Gastroesophageal sphincter (tissue), 4 donors: ENCODE data around the gene ATAD3B. TPM values are rescaled to one million over a fixed set of nuclear protein-coding genes. Genes with fewer than 3 reads are reported as not detected.
"Not testable (repeated sequence)": the region's sequence is repeated elsewhere in the genome, so short reads cannot be mapped to it uniquely, and the experiment has no call there.

Experiments
- ATAC-seq: fragments of 150-250 bp; one replicate; pipeline ENCODE4 v1.9.1; 2016; ENCODE audit warnings: mild to moderate bottlenecking, moderate library complexity
- H3K27ac ChIP-seq, 4 donors: fragments of 200-600 bp; sonication (generic) in 3 of 4; 1 replicate in 3 of 4; 2 replicates in 1 of 4; pipeline ENCODE4 v1.5.1; 2016 to 2019
- H3K27me3 ChIP-seq: fragments of 200-600 bp; sonication (generic); one replicate; pipeline ENCODE4 v1.5.1; 2019
- H3K36me3 ChIP-seq, 2 donors: fragments of 200-600 bp; sonication (generic); one replicate each; pipeline ENCODE4 v1.5.1; 2019; ENCODE audit warnings: control low read depth in 1 of 2
- H3K4me1 ChIP-seq, 3 donors: fragments of 200-600 bp; sonication (generic); 1 replicate in 2 of 3; 2 replicates in 1 of 3; pipeline ENCODE4 v1.5.1; 2016 to 2019; ENCODE audit warnings: control low read depth in 2 of 3
- H3K4me3 ChIP-seq, 2 donors: fragments of 200-600 bp; sonication (generic); one replicate each; pipeline ENCODE4 v1.5.1; 2019; ENCODE audit warnings: mild to moderate bottlenecking in 1 of 2, moderate library complexity in 1 of 2
- H3K9me3 ChIP-seq, 3 donors: fragments of 200-600 bp; sonication (generic); one replicate each; pipeline ENCODE4 v1.5.1; 2017 to 2019; ENCODE audit warnings: control low read depth in 2 of 3
- EP300 ChIP-seq: sonication (generic); formaldehyde crosslinking; IDR thresholded peaks from one replicate; pipeline ENCODE4 v1.6.1; 2017; ENCODE audit warnings: antibody characterized with exemption, mild to moderate bottlenecking
- POLR2A ChIP-seq, 2 donors: fragments of 450-650 bp; IDR thresholded peaks; one replicate each; pipeline ENCODE4 v1.6.1; 2017; ENCODE audit warnings: antibody characterized with exemption in 2 of 2, mild to moderate bottlenecking in 2 of 2, moderate library complexity in 1 of 2
- POLR2AphosphoS5 ChIP-seq: sonication (generic); formaldehyde crosslinking; IDR thresholded peaks from one replicate; pipeline ENCODE4 v1.6.1; 2017; ENCODE audit warnings: antibody characterized with exemption
- WGBS, 2 donors: methylation state at CpG; one replicate each; pipeline ENCODE4 v1.1.5; 2018; ENCODE audit warnings: low coverage in 1 of 2; 5-methylcytosine and 5-hydroxymethylcytosine counted together
- total RNA-seq, 4 donors: library from RNA; depleted of rRNA; stranded (reverse); fragments of >200 nt; gene quantifications; one replicate each; pipeline ENCODE4 v1.1.0, GENCODE V29; 2016
- TF ChIP-seq, protein P1 (sequence below), 4 experiments: fragments of 200-600 bp in 2 of 4; fragments of 450-650 bp in 2 of 4; sonication (generic) in 1 of 4; IDR thresholded peaks; one replicate each; pipeline ENCODE4 v1.5.1; 2017 to 2019; ENCODE audit warnings: antibody characterized with exemption in 4 of 4, mild to moderate bottlenecking in 2 of 4, moderate library complexity in 2 of 4

ATAD3B gene
- total RNA-seq, 4 donors from 2014 or later, result 4.1 to 17.9 (median 12.1) TPM

DNA sequence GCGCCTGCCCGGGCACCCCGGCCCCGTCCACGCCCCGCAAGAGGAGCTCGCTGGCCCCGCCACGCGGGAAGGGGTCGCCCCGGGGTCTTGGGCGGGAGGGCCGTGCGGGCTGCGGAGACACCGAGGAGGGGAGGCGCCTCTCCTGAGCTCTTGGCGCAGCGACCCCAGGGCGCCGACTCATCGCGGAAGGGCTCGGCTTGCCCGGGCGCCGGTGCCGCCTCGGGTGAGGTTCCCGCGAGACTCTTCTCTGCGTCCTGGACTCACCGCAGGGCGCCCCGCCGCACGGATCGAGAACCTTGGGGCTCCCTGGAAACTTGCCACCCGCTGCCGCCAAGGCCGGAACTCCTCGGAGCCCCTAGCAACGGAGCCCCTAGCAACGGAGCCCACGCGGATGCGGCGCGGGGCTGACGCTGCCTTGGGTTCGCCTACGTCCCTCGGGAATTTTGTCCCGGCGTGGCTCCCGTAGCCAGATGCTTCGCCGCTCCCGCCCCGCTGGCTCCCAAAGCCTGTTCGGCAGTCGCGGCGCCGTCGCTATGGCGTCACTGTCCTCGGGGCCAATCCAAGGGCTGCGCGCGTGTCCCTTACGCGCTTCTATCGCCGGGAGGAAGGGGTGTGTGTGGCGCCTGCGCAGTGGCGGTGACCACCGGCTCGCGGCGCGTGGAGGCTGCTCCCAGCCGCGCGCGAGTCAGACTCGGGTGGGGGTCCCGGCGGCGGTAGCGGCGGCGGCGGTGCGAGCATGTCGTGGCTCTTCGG lies 40.1 kb downstream of the ATAD3B start, which contains the start of gene ATAD3A:
TSS of gene ATAD3A (plus strand) at position 630 of the 753 bp plus-strand sequence. CDS start at position 737, 107 bp downstream.
- Histone ChIP-seq H3K4me1 (peaks cover 0 to 24% (median 8%) of the 10 kb centered on the region in 3 donors), H3K27ac (peak within 1 kb of the TSS; percentile 81 to 98 (median 96)), H3K4me3 (peak within 1 kb of the TSS; percentile 93 to 95), H3K36me3 (peaks cover 0 to 20% of the 10 kb centered on the region in 2 donors), H3K27me3 (no peaks in the 10 kb centered on the region), H3K9me3 (no peaks in the 10 kb centered on the region)
- no CpG with 5 or more reads among the region's 99 CpGs for WGBS, 2 donors
- TF ChIP-seq EP300 (no peak), POLR2AphosphoS5 (peak; percentile 96), POLR2A (IDR thresholded peaks at IDR 0.05) (peak; percentile 49 to 53)
- TF ChIP-seq, protein P1, sequence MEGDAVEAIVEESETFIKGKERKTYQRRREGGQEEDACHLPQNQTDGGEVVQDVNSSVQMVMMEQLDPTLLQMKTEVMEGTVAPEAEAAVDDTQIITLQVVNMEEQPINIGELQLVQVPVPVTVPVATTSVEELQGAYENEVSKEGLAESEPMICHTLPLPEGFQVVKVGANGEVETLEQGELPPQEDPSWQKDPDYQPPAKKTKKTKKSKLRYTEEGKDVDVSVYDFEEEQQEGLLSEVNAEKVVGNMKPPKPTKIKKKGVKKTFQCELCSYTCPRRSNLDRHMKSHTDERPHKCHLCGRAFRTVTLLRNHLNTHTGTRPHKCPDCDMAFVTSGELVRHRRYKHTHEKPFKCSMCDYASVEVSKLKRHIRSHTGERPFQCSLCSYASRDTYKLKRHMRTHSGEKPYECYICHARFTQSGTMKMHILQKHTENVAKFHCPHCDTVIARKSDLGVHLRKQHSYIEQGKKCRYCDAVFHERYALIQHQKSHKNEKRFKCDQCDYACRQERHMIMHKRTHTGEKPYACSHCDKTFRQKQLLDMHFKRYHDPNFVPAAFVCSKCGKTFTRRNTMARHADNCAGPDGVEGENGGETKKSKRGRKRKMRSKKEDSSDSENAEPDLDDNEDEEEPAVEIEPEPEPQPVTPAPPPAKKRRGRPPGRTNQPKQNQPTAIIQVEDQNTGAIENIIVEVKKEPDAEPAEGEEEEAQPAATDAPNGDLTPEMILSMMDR (IDR thresholded peaks at IDR 0.05), result no peak
- peak; percentile 99 for ATAC-seq

DNA sequence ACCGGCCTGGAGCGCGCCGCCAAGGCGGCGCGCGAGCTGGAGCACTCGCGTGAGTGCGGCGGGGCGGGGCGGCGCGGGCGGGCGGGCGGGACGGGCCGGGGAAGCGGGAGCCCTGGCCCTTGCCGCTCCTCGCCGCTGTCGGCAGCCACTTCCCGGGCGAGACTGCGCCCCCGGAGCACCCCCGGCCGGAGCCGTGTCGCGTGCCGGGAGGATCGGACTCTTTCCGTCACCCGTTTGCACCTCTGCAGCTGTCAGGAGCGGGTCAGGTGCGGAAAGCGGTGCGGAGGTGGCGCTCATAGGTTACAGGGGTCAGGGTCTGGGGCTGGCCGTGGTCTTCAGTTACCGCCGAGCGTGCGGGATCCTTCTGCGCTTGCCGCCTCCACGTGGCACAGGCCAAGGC lies 40.9 kb downstream of the ATAD3B start:
- H3K27me3 ChIP-seq, ATAC-seq, H3K9me3 ChIP-seq: not testable (repeated sequence)
- H3K36me3 ChIP-seq, result peaks cover 0 to 24% of the 10 kb centered on the region in 2 donors
- WGBS, 2 donors, result 0% methylated on average over 2 of the region's 52 CpGs; no CpG with 5 or more reads in 1 of the 2 donors
- peaks cover 0 to 24% (median 8%) of the 10 kb centered on the region in 3 donors for H3K4me1 ChIP-seq
- H3K4me3 ChIP-seq, result peak overlapping the region; percentile 93 to 95
- peak overlapping the region in 3 of 4 donors; percentile 96 to 98 (median 96) for H3K27ac ChIP-seq

DNA sequence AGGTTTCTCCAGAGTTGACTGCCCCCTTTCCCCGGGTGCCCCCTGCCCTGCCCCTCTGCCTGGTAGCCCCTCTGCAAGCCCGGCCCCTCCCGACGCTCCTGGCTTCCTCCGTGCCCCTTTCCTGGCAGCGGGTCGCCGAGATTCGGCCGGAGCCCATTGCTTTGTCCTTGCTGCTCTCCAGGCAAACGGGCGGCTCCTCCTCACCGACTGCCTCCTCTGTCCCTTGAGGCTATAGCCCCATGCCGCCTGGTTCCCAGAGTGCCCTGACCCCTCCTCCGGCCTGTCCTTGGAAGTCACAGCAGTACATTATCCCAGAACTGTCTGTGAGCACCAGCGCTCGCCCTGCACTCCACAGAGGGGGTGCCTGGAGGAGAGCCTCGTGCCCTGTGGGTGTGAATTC lies 42.1 kb downstream of the ATAD3B start:
- H3K4me1 ChIP-seq, result peaks cover 0 to 24% (median 8%) of the 10 kb centered on the region in 3 donors
- not testable (repeated sequence) for H3K27me3 ChIP-seq, H3K4me3 ChIP-seq, H3K27ac ChIP-seq, ATAC-seq, H3K9me3 ChIP-seq
- H3K36me3 ChIP-seq, result peaks cover 0 to 35% of the 10 kb centered on the region in 2 donors
- 55% methylated on average over 5 of the region's 18 CpGs; no CpG with 5 or more reads in 1 of the 2 donors for WGBS, 2 donors

DNA sequence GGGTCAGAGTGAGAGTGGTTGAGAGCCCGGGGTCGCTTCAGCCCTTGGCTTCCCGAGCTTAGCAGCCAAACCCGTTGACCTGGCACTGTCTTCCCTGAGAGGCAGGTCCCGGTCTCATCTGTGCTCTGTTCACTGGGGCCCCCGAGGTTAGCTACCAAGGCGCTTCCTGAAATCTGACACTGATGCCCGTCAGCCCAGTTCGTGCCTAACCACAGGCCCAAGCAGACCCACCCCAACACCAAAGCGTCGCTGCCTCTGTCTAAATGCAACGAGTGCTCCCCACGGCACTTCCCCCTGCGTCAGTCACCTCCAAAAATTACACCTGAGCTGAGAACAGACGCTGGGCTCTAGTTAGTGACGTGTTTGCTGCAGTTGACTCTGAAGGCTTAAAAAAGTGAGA lies 42.8 kb downstream of the ATAD3B start:
- WGBS, 2 donors, result no CpG with 5 or more reads among the region's 16 CpGs
- not testable (repeated sequence) for H3K9me3 ChIP-seq, H3K27ac ChIP-seq, H3K4me3 ChIP-seq, H3K27me3 ChIP-seq, ATAC-seq
- H3K4me1 ChIP-seq, result peaks cover 0 to 24% (median 8%) of the 10 kb centered on the region in 3 donors
- H3K36me3 ChIP-seq, result peaks cover 0 to 39% of the 10 kb centered on the region in 2 donors

DNA sequence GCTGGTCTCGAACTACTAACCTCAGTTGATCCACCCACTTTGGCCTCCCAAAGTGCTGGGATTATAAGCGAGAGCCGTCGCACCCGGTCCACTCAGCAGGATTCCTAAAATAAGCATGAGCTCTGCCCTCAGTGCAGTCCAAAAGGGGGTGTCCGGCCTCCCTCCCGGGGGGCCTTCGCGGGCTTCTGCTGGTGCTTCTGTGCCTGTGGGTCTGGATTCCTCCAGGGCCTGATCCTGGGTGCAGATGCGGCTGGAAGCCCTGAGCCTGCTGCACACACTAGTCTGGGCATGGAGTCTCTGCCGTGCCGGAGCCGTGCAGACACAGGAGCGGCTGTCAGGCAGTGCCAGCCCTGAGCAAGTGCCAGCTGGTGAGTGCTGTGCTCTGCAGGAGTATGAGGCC lies 45.4 kb downstream of the ATAD3B start:
- peaks cover 0 to 61% of the 10 kb centered on the region in 2 donors for H3K36me3 ChIP-seq

DNA sequence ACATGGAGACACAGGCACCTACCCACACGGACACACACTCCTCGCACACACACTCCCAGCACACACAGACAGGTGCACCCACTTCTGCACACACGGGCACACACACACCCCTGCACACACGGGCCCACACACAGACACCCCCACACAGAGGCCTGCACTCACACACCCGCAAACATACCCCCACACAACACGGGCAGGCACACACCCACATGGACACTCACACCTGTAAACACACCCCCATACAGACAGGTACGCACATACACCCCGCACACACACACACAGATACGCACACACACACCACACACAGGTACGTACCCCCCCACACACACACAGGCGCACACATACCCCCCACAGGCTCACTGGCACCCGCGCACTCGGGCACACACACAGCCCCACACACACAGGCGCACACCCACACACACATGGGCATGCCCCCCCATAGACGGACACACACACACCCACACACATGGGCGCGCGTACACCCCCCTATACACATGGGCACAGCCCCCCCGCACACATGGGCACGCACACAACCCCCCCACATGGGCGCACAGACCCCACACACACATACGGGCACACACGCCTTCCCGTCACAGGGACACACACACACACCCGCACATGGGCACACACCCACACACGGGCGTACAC lies 46.5 kb downstream of the ATAD3B start:
- no peaks in the 10 kb centered on the region for H3K27me3 ChIP-seq
- WGBS, 2 donors, result 92 to 93% methylated on average over 2 to 3 of the region's 28 CpGs
- no peak for TF ChIP-seq EP300
- no peak for TF ChIP-seq POLR2AphosphoS5
- TF ChIP-seq, protein P1 (IDR thresholded peaks at IDR 0.05), result no peak
- TF ChIP-seq POLR2A (IDR thresholded peaks at IDR 0.05), result no peak
- ATAC-seq, result no peak
- H3K4me1 ChIP-seq, result peaks cover 0 to 6% (median 4%) of the 10 kb centered on the region in 3 donors
- peaks cover 0 to 73% of the 10 kb centered on the region in 2 donors for H3K36me3 ChIP-seq
- H3K9me3 ChIP-seq, result no peaks in the 10 kb centered on the region
- H3K4me3 ChIP-seq, result no peak overlapping the region
- no peak overlapping the region for H3K27ac ChIP-seq

More for the DNA sequence above, 45.4 kb downstream of the ATAD3B start:
- not testable (repeated sequence) for ATAC-seq, H3K27ac ChIP-seq, H3K4me3 ChIP-seq, H3K9me3 ChIP-seq, H3K4me1 ChIP-seq, H3K27me3 ChIP-seq
- 100% methylated on average over 1 of the region's 14 CpGs; no CpG with 5 or more reads in 1 of the 2 donors for WGBS, 2 donors

DNA sequence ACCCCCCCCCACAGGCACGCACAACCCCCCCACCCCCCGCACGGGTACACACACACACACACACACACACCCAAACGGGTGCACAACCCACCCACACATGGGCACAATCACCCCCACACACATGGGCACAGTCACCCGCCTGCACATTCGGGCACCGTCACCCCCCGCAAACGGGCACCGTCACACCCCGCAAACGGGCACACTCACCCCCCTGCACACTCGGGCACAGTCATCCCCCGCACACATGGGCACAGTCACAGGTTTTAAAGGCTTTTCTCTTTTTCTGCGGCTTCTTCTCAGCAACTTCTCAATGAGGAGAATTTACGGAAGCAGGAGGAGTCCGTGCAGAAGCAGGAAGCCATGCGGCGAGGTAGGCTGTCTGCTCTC lies 47.0 kb downstream of the ATAD3B start:
- H3K9me3 ChIP-seq, H3K4me3 ChIP-seq, ATAC-seq, H3K27me3 ChIP-seq, H3K4me1 ChIP-seq, H3K27ac ChIP-seq: not testable (repeated sequence)
- no CpG with 5 or more reads among the region's 19 CpGs for WGBS, 2 donors
- H3K36me3 ChIP-seq, result peaks cover 0 to 78% of the 10 kb centered on the region in 2 donors

DNA sequence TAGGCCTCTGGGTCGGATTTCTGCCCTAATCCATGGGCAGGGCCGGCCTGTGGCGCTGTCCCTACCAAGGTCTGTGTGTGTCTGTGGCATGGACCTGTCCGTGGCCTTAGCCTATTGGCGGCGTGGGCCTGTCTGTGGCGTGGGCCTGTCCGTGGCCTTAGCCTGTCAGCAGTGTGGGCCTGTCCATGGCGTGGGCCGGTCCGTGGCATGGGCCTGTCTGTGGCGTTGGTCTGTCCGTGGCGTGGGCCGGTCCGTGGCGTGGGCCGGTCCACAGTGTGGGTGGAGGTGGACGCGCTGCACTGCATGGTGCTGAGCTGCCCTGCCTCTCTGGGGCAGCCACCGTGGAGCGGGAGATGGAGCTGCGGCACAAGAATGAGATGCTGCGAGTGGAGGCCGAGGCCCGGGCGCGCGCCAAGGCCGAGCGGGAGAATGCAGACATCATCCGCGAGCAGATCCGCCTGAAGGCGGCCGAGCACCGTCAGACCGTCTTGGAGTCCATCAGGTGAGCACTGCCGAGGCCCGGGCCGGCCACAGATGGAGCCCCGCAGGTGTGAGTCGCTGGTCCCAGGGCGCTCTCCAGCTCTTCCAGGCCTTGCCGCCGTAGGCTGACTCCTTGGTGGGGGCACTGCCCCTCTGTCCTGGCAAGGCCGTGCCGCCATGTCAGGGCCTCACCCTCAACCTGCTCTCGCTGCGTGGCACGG lies 48.4 kb downstream of the ATAD3B start:
- not testable (repeated sequence) for H3K9me3 ChIP-seq, H3K4me3 ChIP-seq, ATAC-seq, H3K4me1 ChIP-seq, H3K27ac ChIP-seq, H3K27me3 ChIP-seq
- no CpG with 5 or more reads among the region's 51 CpGs for WGBS, 2 donors
- peaks cover 0 to 81% of the 10 kb centered on the region in 2 donors for H3K36me3 ChIP-seq
